Left hindlimb (tissue), 1 donor: ENCODE measurements around the gene ADAMTSL1.

Experiments used
- DNase-seq: peaks from one replicate; pipeline ENCODE4 v3.0.0-alpha.2; 2018

The ADAMTSL1 gene

DNA sequence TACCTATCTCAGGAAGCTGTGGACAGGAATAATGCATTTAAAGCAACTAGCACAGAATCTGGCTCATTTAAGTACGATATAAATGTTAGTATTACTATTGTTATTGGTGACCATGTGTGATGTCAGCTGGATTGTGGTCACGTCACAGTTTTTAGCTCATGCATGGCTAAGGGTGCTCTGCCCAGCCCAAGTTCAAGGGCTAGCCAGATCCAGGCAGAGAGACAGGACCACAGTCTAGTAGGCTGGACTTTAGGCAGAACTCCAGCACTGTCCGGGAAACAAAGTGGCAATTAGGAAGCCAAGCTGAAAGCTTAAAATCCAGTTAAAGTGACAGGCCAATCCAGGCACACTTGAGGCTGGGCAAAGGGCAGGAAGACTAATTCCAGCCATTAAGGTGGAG is 273.6 kb downstream of the ADAMTSL1 start:
- DNase-seq = peak; percentile 48

DNA sequence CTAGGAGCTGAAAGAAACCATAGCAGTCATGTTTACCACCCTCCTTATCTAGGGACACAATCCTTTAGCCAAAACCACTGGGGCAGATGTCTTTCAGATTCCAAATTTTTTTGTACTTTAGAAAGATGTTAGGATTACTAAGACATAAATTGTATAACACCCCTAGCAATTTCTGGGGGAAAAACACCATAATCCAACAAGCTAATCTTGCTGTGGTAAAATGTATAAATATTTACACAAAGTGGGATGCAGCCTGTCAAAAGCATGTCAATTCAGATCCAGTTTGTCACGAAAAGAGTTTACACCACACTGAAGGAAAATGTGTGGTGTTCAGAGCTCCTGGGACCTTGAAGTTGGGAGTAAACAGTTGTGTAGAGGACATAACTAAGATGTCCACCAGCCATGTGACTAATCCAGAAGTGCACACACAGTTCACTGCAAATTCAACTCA is 274.3 kb downstream of the ADAMTSL1 start:
- DNase-seq = no peak

DNA sequence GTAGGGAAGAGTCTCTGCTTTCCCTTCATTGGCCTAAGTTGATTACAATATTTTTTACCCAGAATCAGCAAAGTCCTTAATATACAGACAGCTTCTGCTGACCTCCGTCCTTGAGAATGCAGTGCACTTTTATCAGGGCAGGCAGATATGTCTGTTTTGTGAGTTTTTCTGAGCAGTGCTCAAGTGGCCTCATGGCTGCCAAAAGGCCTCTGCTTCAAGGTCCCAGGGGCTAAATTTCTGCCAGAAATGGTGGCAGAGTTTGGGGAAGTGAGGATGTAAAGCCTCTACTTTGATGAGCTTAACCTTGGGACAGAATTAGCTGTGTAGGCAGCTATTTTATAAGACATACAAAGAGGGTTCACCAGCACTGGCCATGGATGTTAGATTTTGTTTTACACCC is 275.8 kb downstream of the ADAMTSL1 start:
- no peak for DNase-seq

DNA sequence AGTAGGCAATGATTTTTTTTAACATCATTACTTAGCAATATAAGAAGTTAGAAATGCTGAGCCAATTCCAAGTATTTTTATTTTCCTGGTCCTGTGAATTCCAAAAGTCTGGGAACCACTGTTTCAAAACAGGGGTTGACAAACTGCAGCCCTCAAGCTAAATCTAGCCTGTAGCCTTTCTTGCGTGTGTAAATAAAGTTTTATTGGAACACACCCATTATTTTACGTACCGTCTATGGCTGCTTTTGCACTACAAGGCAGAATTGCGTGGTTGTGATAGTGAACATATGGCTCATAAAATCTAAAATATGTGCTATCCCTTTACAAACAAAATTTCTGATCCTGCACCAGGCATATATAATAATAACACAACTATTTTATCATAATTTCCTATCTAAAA is 280.0 kb downstream of the ADAMTSL1 start:
- no peak for DNase-seq

DNA sequence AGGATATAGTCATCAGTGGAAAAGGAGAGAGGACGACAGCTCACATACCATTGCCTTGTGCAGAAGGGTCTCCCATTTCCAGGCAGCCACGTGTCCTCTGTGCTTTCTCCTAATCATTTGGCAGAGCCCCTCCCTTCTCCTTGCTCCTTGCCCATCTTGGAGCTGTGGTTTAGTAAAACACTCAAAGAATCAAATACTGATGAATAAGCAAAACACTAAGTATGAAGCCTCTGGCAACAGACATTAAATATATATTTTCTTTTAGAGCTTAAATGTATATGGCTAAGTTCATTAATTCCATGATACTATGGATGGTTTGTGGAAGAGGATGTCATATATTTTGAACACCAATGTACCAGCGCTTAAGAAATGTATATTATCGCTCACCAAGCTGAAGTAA is 280.6 kb downstream of the ADAMTSL1 start:
- no peak for DNase-seq

DNA sequence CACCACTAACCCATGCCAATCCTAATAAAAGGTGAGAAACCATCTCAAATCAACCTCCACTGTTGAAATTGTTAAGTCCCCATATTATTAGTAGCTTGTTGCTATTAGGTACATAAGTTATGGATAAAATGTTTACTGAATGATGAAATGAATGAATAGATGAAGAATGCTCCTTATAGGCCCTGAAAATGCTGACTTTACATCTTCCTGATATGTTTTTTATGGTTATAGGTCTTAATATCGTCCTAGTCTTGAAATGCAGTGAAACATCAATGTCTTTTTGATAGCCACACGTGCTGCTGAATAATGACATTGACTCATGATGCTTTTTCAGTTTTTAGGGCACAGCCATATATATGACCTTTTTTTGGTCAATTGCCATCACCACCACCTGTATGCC is 281.3 kb downstream of the ADAMTSL1 start:
- DNase-seq = no peak

DNA sequence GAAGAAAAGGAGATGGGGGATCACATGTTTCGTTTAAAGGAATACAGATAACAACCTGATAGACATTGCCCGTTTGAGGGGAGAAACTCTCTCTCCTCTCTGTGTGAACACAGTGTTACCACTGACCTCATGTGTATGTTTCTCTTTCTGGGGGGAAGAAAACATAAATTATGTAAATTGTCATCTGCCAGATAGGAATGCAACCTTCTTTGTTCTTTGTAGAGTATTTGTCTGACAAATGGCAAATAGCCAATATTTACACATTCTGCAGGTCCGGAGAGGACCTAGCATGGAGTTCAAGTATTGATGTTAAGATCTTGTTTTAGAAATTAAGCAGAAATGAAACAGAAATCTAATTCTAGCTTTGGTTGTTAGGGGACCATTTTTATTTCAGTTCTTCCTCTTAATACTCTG is 282.8 kb downstream of the ADAMTSL1 start:
- DNase-seq = no peak

DNA sequence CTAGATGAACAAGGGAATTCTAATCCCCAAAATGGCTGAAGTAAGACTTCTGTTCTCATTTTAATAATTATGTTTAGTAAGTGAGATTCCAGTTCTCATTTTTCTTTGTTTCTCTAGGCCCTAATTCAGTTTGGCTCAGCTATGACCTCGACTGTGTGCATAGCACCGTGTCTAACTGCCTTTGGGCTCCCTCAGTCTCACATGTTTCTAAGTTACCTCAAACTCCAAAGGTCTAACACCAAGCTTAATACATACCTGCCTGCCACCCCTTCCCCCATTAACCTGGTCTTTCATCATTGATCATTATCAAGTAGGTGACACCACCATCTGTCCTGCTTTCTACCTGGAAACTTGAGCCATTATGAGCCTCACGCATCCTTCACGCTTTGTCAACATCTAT is 285.9 kb downstream of the ADAMTSL1 start:
- DNase-seq = no peak

DNA sequence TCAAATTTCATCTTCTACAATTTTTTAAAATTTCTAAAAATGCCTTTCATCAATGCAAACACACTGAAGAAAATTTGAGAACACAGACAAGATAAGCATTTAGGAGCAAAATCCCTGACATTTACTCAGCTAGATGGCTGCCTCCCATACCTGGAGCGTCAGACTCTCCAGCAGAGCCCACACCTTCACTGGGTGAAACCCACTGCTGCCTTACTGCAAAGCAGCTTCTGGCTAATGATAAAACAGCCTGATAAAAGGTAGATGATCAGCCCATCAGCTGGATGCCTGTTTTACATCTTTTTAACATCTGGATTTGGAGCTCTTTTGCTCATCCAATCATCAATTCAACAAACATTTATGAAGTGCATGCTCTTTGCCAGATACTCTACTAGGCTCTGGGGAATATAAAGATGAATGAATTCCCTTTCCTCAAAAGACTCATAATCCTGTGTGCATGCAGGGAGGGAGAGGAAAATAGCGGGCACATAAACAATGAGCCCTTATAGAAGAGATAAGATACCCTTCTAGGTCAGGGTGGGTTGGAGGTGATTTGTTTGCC is 287.9 kb downstream of the ADAMTSL1 start:
- no peak for DNase-seq

DNA sequence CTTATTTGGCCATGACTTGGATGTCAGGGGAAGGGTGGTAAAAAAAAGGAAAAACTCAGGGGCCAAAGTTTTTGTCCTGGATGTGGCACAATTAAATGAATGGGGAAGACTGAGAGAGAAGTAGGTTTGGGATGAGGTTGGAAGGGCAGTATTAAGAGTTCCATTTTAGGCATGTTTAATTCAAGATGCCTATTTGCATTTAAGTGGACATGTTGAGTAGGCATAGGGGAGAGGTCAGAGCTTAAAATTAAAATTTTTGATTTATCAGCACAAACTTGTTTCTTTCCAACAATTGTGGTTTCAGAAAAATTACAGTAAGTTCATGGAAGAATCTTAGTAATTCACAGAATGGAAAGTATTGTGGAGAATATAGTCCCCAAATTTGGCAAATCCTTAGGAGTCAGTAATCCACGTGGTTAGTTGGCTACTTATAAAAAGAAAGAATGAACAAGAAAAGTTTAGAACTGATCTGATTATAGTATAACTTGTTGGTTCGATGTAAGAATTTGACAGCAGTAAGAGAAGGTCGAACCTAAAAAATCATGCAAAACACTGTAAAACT is 293.1 kb downstream of the ADAMTSL1 start:
- no peak for DNase-seq

DNA sequence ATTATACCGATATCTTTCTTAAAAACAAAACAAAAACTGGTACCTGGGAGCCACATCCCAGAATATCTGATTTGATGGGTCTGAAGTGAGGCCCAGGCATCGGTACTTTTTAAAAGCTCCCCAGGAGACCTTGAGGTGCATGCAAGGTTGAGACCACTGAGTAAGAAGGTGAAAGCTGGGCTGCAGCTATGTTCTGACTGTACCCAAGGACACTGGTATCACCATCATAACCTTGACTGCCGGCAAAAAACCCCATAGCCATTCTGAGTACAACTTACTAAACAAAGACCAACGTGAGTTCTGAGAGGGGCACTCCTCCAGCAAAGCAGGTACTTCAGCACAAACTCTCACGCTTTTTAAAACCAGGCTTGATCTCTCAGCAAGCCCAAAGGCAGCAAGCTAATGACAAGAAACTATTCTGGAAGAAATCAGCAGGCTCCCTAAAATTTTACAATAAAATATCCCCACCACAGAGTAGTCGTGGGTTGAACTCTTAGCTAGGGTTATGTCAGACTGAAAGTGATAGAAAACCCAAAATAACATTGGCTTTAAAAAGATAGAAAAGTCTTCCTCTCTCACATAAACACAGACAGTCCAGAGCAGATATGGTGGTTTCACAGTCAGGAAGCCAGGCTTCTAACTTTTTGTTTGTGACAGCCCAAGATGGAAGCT is 295.1 kb downstream of the ADAMTSL1 start:
- no peak for DNase-seq

DNA sequence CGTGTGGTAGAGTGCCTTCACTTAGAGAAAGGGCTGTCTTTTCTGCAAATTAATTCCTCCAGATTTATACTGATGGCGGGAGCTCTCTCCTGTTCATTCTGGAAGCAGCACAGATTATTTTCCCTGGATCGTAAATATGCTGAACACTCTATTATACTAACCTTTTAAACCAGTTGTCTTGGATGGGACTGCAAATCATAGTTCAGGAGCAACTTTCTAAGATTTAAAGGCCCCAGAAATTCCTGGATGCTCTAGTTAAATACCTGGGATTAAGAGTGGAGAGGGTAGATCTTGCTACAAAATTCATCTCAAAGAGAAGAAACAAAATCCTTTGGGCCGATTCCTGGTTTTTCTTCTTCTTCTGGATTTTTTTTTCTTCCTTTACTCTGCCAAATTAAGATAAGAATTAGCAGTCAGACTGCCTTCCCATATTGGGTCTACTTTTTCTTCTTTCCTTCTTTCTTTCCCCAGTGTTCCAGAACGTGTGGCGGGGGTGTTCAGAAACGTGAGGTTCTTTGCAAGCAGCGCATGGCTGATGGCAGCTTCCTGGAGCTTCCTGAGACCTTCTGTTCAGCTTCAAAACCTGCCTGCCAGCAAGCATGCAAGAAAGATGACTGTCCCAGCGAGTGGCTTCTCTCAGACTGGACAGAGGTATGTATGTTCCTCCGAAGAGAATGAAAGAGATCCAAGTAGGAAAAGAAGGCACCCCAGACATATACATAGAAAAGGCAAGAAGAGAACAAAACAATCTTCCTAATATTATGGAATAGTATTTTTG is 296.4 kb downstream of the ADAMTSL1 start:
- DNase-seq = no peak

DNA sequence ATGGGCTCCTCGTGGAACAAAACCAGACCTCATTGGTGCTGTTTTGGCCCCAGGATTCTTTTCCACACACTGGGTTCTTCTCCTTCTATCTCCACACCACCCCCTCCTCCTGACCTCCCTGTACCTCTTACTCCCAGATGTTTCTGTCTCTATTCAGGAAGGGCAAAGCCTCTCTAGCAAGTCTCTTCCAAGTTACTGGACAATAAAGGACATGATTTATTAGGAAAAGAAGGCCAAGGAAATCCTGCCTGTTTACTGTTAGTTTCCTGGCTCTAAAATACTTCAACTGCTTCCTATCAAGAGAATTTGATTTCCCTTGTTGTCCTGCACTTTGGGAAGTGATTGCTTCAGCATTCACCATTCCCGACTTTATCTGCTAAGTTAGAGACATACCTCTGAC is 297.1 kb downstream of the ADAMTSL1 start:
- no peak for DNase-seq

DNA sequence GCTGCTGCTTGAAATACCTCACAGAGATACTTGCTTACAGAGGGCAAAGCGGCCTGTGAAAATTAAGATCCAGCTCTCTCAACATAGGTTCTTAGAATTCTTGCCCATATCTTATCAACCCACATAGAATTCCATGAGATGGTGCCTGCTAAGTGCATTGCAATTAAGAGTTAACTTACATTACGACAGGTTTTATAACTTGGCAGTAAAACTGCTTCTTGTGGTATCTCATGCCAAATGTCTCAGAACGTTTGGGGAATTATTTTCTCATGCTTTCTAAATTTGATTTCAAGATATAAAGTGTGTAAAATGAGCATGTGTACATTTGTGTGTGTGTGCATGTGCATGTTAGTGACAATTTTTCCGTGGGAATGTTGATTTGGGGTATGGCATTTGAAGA is 297.8 kb downstream of the ADAMTSL1 start:
- no peak for DNase-seq

DNA sequence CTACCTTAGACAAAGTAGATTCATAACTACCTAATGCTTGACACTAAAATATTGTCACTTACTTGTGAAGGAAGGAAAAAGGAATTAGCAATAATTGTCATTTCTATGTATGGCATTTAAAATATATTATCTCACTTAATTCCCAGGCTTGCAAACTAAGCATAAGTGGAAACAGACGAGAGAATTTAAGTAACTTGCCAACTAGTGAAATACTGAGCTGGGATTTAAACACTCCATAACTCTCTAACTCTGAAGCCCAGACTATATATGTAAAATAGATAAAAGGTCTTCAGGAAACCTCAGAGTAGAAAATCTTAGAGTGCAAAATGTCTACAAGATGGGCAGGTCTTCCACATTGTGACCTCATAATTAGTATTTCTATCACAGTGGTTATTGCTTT is 301.3 kb downstream of the ADAMTSL1 start:
- DNase-seq = no peak

DNA sequence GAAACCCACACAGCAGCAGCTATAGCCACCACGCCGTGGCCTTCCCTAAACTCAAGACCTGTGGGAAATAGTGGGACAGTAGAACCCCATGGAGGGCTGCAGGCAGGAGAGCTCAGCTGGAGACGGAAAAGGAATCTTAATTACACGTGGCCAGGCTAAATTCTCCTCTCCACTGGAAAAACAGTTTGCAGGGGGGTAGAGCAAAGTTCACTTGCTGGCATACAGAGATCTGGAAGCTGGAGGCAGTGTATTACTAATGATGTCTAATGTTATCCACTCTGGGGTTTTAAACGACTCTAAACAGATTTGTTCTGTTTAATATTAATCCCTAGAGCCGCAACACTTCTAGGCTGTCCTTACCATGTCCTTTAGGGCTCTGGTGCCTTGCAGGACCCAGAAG is 302.0 kb downstream of the ADAMTSL1 start:
- no peak for DNase-seq

DNA sequence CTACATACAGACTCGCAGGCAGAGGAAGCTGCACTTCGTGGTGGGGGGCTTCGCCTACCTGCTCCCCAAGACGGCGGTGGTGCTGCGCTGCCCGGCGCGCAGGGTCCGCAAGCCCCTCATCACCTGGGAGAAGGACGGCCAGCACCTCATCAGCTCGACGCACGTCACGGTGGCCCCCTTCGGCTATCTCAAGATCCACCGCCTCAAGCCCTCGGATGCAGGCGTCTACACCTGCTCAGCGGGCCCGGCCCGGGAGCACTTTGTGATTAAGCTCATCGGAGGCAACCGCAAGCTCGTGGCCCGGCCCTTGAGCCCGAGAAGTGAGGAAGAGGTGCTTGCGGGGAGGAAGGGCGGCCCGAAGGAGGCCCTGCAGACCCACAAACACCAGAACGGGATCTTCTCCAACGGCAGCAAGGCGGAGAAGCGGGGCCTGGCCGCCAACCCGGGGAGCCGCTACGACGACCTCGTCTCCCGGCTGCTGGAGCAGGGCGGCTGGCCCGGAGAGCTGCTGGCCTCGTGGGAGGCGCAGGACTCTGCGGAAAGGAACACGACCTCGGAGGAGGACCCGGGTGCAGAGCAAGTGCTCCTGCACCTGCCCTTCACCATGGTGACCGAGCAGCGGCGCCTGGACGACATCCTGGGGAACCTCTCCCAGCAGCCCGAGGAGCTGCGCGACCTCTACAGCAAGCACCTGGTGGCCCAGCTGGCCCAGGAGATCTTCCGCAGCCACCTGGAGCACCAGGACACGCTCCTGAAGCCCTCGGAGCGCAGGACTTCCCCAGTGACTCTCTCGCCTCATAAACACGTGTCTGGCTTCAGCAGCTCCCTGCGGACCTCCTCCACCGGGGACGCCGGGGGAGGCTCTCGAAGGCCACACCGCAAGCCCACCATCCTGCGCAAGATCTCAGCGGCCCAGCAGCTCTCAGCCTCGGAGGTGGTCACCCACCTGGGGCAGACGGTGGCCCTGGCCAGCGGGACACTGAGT is 303.2 kb downstream of the ADAMTSL1 start:
- DNase-seq = no peak

DNA sequence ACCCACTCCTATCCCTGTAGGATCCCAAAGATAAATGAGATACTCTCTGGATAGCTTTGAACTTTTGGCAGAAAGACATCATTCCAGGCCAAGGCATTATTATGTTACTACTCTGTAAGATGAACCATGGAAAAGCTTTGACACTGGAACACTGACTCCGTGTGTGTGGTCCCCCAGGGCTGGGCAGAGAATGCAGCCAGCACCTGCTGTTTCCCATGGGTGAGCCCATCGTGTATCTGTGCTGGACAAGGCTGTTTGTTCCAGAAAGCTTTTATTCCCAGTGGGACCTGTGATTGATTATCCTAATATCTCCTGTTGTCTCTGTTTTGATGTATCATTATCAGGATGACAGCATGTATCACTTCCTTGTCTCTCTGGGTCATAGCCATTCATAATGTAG is 304.2 kb downstream of the ADAMTSL1 start:
- no peak for DNase-seq

DNA sequence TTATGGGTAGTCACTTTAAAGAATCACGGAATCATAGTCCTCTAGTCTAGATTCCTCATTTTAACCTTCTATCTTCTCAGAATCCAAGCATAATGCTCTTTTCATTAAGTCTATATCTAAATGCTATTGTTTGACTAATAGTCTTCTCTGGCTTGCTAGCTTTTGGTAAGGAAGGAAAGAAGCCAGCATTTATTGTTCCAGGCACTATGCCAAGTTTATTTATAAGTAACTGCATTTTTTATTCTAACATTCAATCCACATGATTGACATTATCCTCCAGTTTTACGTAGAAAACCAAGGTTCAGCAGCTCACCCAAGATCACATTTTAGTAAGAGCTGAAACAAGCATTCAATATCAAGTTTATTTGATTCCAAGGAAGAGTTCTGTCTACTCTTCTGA is 304.9 kb downstream of the ADAMTSL1 start:
- no peak for DNase-seq

DNA sequence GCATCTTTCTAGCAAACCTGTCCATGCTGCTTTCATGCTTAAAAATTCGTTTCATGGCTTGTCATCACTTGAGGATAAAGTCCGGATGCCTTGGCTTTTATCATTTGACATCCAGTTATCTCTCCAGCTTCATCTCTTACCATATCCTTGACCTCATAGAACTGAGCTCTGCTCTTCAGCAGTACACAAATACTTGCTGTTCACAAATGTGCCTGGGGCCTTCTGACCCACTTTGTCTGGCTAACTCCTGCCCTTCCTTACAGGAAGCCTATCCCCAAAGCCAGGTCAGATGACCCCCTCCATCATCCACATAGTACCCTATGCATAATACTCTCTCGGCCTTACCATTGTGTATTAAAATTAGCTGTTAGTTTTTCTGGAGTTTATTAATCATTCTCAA is 310.0 kb downstream of the ADAMTSL1 start:
- DNase-seq = no peak

DNA sequence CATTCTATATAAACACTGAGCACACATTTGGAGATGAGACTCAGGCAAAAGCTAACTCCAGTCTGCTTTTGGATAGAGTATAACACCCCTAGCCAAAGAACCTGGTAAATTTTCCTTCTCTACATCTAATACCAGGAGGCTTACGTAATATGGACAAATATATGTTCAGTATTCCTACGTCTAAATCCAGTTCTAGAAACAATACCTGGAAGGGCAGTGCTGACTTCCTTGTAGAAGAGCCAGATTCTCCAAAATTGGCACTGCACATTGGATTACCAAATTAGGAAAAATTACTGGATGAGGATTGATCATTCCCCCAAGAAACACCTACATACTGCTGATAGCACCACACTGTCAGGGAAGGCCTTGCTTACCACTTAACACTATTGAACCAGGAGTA is 311.7 kb downstream of the ADAMTSL1 start:
- no peak for DNase-seq

DNA sequence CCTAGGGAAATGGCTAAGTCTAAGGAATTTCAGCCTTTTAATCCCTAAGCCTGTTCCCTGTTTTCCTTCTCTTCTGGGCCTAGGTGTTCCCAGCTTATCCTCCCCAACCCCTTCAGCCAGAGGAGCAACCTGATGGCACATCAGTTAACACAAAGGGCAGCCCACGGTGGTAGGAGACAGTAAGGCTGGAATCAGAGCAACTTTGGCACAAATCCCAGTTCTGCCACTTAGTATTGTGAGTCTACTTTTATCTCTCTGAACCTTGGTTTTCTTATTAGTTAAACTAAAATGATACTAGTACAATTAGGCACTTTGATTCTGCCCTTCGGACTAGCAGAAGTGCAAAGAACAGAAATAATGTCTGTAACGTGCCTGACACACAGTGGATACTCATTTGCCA is 312.2 kb downstream of the ADAMTSL1 start:
- DNase-seq = no peak
